ENCODE data around the gene PCDHGA7.

Gene PCDHGA7

GRCh38 chr5:141351591-141351990 is 31.0 kb upstream of the PCDHGA7 start:
- no peak overlapping the region for H3K27ac ChIP-seq (ENCODE audit: extremely low read depth, low read depth, low read length)
- ChIA-PET CTCF (interaction anchor here (3.0 to 5.6 kb wide), 3 partner anchors 13 to 213 kb away, joined by 11 to 33 read pairs (median 17); partner anchors contain the start of genes PCDHGA11 and PCDHGA2), POLR2A (no interaction called here)
- H3K4me1 ChIP-seq (ENCODE audit: control insufficient read depth, insufficient read depth, low read length), result peaks cover 2% of the 10 kb centered on the region; the same call in 1 of the 2 replicates
- no peaks in the 10 kb centered on the region for H3K36me3 ChIP-seq (ENCODE audit: control insufficient read depth in 2 of 2, insufficient read depth in 1 of 2, low read length in 2 of 2)
- H3K4me3 ChIP-seq (ENCODE audit: low read depth, low read length), result no peak overlapping the region
- TF ChIP-seq ZIC2 (tag by site-specific recombination; IDR thresholded peaks at IDR 0.05) (no peak), MEIS1 (CRISPR knock-in tag; IDR thresholded peaks at IDR 0.05; ENCODE audit: borderline replicate concordance) (no peak), ZNF362 (tag by site-specific recombination; IDR thresholded peaks at IDR 0.05) (no peak), ZNF76 (tag by site-specific recombination; IDR thresholded peaks at IDR 0.05; ENCODE audit: borderline replicate concordance, low read depth) (no peak), ZBTB6 (tag by site-specific recombination; IDR thresholded peaks at IDR 0.05) (no peak), ZNF350 (tag by site-specific recombination; IDR thresholded peaks at IDR 0.05) (no peak), ZNF148 (tag by site-specific recombination; IDR thresholded peaks at IDR 0.05; ENCODE audit: borderline replicate concordance) (no peak), ZNF571 (tag by site-specific recombination; IDR thresholded peaks at IDR 0.05) (no peak), ZNF518A (tag by site-specific recombination; conservative IDR thresholded peaks at IDR 0.05; ENCODE audit: low read depth) (no peak), ZNF394 (tag by site-specific recombination; IDR thresholded peaks at IDR 0.05; ENCODE audit: borderline replicate concordance) (no peak), ZNF701 (tag by site-specific recombination; IDR thresholded peaks at IDR 0.05) (no peak), ZNF692 (tag by site-specific recombination; IDR thresholded peaks at IDR 0.05) (no peak), ZNF664 (tag by site-specific recombination; IDR thresholded peaks at IDR 0.05) (no peak), ZNF549 (tag by site-specific recombination; IDR thresholded peaks at IDR 0.05) (no peak)
- TF ChIP-seq, protein P1, sequence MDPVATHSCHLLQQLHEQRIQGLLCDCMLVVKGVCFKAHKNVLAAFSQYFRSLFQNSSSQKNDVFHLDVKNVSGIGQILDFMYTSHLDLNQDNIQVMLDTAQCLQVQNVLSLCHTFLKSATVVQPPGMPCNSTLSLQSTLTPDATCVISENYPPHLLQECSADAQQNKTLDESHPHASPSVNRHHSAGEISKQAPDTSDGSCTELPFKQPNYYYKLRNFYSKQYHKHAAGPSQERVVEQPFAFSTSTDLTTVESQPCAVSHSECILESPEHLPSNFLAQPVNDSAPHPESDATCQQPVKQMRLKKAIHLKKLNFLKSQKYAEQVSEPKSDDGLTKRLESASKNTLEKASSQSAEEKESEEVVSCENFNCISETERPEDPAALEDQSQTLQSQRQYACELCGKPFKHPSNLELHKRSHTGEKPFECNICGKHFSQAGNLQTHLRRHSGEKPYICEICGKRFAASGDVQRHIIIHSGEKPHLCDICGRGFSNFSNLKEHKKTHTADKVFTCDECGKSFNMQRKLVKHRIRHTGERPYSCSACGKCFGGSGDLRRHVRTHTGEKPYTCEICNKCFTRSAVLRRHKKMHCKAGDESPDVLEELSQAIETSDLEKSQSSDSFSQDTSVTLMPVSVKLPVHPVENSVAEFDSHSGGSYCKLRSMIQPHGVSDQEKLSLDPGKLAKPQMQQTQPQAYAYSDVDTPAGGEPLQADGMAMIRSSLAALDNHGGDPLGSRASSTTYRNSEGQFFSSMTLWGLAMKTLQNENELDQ (tag by site-specific recombination; IDR thresholded peaks at IDR 0.05; ENCODE audit: low read depth), result no peak
- TF ChIP-seq, protein P2, sequence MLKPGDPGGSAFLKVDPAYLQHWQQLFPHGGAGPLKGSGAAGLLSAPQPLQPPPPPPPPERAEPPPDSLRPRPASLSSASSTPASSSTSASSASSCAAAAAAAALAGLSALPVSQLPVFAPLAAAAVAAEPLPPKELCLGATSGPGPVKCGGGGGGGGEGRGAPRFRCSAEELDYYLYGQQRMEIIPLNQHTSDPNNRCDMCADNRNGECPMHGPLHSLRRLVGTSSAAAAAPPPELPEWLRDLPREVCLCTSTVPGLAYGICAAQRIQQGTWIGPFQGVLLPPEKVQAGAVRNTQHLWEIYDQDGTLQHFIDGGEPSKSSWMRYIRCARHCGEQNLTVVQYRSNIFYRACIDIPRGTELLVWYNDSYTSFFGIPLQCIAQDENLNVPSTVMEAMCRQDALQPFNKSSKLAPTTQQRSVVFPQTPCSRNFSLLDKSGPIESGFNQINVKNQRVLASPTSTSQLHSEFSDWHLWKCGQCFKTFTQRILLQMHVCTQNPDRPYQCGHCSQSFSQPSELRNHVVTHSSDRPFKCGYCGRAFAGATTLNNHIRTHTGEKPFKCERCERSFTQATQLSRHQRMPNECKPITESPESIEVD (tag by site-specific recombination; IDR thresholded peaks at IDR 0.05), result no peak
- TF ChIP-seq, protein P3, sequence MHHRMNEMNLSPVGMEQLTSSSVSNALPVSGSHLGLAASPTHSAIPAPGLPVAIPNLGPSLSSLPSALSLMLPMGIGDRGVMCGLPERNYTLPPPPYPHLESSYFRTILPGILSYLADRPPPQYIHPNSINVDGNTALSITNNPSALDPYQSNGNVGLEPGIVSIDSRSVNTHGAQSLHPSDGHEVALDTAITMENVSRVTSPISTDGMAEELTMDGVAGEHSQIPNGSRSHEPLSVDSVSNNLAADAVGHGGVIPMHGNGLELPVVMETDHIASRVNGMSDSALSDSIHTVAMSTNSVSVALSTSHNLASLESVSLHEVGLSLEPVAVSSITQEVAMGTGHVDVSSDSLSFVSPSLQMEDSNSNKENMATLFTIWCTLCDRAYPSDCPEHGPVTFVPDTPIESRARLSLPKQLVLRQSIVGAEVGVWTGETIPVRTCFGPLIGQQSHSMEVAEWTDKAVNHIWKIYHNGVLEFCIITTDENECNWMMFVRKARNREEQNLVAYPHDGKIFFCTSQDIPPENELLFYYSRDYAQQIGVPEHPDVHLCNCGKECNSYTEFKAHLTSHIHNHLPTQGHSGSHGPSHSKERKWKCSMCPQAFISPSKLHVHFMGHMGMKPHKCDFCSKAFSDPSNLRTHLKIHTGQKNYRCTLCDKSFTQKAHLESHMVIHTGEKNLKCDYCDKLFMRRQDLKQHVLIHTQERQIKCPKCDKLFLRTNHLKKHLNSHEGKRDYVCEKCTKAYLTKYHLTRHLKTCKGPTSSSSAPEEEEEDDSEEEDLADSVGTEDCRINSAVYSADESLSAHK (tag by site-specific recombination; IDR thresholded peaks at IDR 0.05), result no peak
- no peaks in the 10 kb centered on the region for H3K9me3 ChIP-seq (ENCODE audit: control insufficient read depth, insufficient read depth, low read depth, low read length)
